Left forelimb (tissue), 1 donor: Measurements from ENCODE around the gene GRK5.

ENCODE experiments used
- DNase-seq: peaks from one replicate; pipeline ENCODE4 v3.0.0-alpha.2; 2018; ENCODE audit warnings: low spot score

GRK5 gene

DNA sequence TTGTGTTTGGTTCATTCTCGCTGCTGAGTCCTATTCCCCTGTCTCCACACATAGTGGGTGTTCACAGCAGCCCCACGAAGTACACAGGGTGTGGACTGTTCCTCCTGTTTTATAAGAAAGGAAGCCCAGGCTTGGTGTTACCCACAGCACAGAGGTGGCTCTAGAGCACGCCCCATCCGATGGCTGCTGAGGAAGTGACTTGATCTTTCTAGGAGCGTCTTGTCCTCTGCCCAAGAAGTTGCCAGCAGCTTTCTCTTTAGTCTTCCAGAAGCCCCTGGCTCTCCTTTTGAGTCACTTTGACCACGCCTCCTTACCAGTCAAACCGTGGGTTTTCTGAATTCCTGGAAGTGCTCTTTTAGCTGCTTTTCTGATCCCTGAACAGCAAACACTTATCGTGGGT, 94.0 kb downstream of the GRK5 start:
- DNase-seq = no peak

DNA sequence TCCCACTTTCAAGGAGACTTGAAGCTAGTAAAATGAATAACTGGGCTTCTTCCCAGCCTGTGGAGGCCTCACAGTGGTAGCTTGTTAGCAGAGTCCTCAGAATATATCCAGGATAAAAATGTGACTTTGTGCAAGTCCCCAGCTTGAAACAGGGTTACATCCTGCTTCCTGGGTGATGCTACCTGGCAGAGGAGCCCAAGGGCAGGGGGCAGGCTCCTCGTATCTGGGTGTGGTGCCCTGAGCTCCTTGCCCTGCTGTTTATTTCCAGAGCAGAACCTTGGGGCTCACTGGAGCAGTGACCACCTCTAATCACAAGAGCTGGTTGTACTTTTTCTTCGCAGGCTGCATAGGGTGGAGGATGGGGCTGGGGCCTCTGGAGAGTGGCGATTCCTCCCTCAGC, 94.8 kb downstream of the GRK5 start:
- DNase-seq = no peak

DNA sequence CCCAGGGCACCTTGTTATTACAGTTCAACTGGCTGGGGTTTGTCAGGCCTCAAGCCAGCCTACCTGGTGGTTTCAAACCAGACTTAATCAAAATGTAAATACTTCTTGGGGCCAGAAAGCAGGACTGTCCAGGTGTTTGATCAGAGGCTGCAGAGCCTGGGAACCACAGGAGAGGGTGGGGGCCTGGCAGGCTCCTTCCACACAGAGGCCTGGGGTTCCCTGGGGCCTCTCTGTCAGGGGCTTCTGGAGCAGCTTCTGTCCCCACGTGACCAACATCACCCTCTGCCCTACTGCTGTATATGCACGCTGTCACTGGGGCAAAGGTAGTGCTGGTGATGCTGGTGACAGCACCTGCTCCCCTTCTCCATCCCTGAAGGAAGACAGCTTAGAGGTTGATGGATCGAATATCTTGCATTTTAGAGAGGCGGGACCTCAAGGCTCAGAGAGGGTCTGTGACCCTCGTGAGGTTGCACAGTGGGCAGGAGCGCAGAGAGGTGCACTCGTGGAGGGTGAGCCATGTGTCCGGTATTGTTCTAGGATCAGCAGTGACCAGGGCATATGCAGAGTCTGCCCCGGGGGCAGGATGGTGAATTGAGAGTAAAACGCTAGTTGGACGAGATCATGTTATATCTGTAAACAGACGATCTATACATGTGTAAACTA, 95.4 kb downstream of the GRK5 start:
- DNase-seq = no peak

DNA sequence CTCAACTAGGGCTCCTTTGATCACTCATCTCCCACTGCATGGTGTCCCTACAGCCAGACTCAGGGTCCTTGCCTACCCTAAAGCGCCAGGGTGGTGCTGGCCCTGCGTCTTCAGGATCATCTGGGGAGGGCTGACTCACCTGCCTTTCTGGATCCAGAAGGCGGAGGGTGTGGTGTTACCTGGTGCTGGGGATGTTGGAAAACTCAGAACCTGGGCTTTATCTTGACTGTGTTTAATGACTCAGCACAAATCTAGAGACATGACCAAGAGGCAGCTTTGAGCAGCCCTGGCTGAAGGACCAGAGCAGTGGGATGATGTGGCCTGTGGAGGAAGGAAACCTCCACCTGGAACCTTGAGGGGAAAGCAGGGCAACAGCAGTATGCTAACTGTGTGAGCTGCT, 96.5 kb downstream of the GRK5 start:
- DNase-seq = no peak

DNA sequence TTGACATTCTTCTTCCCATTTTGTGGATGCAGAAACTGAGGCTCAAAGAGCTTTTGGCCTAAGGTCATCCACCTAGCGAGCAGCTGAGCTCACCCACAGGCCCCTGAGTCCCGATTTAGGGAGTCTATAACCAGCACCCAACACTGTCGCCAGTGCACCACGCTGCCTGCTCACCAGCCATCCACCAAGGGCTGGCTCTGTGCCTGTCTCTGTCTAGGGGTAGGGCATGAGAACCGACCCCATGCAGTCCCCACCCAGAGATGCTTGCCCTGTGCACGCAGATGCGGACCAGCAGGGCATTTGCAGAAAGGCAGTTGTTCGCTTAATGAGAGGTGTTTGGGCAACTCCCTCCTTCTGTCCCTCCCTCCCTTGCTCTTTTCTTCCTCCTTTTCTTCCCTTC, 97.2 kb downstream of the GRK5 start:
- no peak for DNase-seq

DNA sequence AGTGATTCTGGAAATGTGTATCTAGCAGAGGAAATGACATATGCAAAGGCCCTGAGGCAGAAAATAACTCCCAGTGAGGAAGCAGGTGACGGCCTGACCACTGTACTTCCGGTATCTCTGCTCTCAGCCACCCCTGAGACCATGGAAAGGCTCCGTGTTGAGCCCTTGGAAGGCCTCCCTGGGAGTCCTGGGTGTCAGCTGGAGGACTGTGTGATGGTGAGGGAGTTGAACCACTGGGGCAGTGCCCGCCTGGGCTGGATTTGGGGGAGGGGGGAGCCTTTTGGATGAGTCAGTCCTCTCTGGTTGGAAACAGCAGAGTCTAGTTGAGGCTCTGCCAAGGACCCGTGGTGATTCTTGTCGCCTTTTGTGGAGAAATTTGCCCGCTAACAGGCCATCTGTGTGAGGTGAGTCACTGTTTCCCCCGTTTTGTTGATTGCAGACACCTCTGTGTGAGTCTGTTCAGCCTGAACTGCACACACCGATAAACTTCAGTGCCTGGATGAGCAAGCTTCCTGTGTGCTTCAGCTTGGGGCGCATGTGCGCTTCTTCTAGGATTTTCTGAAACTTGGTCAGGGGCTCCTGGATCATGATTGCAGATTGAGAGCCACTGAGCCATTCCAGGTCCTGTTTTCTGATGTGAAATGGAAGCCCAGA, 98.6 kb downstream of the GRK5 start:
- DNase-seq = no peak

DNA sequence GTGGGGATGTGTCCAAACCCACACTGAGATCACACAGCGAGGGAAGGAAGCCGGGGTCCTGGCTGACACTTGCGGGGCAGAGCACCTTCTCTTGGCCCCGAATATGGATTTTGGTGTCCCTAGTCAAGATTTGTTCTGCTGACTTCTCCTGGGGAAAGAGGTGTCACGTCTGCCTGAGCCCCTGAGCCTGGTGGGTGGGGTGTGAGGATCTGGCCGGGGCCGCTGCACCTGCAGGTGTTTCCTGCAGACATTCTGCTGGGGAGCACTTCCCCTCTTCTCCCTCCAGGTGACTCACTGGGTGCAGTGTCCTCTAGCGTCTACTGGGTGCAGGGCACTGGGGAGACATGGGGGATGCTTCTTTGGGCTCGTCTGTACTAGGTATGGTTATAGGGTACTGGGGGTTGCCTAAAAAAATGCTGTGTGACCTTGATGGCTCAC, 99.2 kb downstream of the GRK5 start:
- DNase-seq = no peak

DNA sequence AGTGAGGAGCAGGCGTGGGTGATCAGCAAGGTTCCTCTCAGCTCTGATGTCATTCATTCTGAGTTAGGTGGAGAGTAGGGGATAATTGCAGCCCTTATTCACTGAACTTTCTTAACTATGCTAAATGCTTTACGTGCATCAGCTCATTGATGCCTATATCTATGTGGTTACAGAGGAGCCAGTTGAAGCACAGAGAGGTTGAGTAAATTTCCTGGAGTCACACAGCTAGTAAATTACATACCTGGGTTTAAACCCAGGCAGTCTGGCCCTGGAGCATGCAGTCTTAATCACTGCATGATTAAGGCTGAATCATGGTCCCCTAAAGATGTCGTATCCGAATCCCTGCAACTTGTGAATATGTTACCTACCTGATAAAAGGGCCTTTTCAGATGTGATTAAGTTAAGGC, 99.6 kb downstream of the GRK5 start:
- no peak for DNase-seq

DNA sequence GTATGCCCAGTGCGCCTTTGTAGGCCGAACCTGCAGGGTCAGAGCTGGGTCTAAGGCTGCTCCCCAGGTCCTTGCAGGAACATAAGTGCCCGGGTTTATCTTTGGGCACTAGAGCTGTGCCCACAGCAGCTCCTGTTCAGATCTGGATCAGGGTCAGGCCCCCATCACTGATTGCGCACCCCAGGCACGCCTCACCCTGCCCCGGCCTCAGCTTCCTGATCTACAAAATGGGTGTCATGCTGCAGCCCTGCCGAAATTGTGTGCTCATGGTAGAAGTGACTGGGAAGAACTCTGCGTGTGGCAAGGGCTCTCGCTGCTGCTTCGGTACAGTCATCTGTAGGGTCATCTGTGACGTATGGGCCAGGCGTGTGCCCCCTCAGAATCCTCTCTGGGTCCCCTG, 100.7 kb downstream of the GRK5 start:
- no peak for DNase-seq

DNA sequence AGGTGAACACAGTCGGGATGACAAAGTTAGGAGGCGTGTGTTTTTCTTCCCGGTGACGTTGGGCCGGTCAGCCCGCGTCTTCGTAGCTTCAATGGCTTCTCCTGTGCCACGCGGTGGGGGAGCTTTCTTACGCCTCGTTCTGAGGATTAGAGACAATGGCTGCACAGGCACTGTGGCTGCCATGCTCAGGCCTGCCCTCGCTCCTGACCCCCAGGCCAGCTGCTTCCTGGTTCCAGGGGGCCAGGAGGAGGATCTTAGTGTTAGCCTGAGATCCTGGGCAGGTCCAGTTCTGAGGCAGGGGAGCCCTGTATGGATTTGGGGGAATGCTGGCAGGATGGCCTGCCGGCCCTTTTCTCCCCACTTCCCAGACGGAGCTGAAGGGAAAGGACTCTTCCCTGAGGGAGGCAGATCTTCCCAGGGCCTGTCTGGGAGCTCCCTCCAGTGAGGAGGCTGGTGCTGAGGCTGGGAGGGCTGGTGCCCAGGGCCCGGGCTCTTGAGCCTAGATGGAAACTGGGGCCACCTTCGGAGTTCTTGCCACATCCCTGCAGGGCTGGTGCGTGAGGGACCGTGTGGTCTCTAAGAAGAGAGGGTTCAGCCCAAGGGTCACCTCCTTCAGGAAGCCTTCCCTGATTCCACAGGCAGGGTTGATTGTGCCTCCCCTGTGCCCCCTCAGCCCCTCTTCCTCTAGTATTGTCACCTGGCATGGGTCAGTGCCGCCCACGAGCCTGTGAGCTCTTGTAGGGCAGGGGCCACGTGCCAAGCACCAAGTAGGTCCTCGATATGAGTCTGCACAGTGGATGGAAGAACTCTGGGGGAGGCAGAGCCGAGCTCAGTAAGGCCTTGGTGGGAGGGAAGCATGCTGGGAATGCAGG, 101.4 kb downstream of the GRK5 start:
- no peak for DNase-seq

DNA sequence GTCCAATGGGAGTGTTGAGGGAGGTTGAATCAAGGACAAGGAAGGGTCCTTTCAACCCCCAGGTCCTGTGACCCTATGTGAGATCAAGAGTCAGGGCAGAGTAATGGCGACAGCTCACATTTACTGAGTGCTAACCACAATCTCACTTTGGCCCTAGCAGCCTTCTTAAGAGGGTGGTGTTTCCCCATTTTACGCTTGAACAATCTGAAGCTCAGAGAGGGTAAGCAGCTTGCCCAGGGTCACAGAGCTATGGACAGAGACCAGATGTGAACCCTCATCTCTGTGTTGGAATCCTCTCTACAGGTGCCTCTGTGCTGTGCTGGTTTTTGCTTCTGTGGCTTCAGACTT, 102.0 kb downstream of the GRK5 start:
- no peak for DNase-seq

DNA sequence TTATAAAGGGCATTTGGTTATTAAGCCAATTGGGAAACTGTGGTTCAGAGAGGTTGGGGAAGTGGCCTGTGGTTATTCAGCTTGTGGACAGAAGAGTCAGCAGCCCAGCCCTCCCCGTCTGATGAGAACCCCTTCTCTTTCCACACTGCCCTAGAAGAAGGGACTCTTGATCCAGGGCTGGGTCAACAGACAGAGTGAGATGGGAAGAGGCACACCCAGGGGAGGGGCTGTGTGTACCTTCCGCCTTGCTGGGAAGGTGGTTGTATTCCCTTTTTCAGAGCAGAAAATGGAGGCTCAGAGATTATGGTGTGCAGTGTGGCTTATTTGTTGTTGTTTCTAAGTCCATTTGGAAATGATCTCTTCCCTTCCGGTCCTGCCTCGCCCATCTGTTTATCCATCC, 103.4 kb downstream of the GRK5 start:
- no peak for DNase-seq

DNA sequence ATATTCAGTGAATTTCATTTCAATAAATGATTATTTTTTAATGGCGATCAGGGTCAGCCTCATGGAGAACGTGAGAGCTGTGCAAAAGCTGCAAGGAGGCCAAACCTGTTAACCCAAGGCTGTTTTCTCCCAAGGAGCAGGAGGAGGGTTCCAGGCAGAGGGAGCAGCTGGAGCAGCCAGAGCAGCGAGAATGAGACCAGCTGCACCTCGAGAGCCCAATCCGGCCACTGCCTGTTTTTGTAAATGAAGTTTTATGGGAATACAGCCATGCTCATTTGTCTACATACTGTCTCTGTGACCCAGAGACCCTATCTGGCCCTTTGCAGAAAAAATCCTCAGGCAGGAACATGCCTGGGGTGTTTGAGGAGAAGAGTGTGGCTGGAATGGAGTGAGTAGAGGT, 104.9 kb downstream of the GRK5 start:
- no peak for DNase-seq

DNA sequence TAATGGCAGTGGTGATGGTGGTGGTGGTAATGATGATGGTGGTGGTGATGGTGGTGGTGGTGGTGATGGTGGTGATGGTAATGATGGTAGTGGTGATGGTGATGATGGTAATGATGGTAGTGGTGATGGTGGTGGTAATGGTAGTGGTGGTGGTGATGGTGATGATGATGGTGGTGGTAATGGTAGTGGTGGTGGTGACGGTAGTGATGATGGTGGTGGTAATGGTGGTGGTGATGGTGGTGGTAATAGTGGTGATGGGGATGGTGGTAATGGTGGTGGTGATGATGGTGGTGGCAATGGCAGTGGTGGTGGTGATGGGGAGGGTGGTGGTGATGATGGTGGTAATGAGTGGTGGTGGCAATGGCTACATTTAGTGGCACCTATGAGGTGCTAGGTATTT, 105.7 kb downstream of the GRK5 start:
- no peak for DNase-seq

DNA sequence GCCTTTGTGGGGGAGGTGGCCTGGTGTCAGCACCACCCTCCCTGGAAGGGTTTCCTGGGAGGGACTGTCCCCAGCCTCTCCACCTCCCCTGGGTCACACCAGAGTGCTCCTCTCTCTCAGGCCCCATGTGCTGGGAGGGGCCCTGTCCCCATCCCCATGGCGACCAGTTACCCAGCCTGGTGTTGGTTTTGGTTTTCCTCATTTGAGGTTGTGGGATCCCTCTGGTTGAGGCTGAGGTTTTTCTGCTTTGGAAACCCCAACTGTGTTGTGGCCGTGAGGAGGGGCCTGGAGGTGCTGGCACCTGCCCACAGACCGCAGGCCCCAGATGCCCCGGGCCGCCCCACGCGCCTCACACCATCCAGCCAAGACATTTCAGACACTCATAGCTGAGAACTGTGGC, 106.3 kb downstream of the GRK5 start:
- DNase-seq = no peak

DNA sequence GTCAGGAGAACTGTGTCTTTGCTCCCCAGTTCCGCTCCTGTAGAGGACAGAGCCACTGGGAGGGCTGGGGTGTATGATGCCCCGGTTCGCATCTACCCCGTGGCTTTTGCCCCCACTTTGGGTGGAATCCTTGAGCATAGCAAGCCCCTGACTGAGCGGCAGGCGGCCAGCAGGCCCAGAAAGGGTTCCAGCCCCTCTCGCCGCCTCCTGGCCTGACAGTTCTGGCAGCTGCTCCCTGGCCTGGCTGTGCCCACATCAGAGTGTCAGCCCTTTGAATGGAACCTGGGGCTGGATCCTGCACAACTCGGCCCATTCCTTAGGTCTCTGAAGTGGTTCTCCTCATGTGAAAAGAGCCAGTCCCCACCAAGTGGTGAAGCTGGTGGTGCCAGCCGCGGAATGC, 106.7 kb downstream of the GRK5 start:
- DNase-seq = no peak

DNA sequence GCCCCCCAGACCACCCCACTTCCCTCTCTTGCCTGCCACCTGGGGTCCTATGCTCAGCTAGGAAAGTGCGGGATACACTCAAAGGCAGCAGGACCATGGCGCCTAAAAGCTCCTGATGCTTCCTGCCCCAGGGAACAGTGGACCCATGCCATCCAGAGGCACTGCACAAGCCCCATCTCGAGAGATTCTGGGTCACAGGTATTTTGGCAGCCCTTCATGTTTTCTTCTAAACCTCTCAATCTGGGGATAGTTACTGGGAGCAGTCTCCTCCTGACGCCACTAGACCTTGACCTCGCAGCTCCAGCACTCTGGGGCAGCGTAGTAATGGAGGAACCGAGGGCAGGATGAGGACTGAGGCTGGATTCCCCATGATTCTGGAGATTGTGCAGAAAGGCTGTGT, 107.1 kb downstream of the GRK5 start:
- no peak for DNase-seq

DNA sequence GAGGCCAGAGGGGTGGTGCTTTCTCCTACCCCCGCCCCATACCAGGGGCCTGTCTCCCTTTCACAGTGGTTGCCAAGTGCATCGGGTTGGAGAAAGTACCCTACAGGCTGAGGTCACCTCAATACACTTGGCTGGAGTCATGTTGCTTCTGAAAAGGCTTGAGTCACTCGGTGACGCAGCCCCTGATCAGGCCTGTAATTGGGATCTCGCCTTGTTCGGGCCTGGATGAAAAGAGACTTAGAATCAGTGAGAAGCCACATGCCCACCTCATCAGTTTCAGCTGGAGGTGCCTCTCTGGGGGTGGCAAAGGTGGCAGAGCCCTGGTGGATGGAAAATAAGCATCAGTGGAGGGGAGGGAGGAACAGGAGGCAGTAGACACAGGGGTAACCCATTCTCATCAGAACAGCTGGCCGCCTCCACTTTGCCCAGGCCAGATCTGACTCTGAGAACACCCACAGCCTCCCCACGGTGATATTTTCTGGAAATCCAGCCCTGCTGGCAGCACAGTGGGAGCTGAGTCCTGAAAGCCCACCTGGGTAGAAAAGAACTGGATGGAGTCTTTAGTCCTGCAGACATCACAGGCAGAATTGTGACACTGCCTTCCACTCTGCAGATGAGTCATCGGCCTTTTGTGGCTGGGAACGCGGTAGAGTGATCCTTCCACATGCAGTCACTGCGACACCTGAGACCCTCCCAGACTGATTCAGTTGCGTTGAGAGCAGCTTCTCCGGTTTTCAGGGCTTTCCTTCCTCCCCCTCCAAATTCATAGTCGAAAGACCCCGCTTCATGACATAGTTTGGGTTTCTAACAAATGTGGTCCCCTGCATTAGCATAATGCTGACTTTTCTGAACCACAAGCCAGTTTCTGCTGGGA, 108.0 kb downstream of the GRK5 start:
- no peak for DNase-seq

DNA sequence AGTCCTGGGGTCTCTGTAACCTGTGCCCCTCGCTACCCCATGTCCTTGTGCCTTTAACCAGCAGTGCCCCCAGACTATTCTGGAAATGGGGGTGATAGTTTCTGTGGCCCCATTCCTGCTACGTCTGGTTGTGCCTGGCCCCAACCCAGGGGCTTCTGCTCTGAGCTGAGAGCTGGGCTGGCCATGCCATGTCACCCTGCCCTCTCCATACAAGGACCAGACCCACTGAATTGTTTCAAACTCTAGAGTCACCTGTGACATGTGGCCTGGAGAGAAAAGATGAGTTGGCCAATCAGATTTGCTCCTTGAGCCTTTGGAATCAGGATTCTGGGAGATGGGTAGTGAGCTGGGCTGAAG, 108.6 kb downstream of the GRK5 start:
- DNase-seq = no peak

DNA sequence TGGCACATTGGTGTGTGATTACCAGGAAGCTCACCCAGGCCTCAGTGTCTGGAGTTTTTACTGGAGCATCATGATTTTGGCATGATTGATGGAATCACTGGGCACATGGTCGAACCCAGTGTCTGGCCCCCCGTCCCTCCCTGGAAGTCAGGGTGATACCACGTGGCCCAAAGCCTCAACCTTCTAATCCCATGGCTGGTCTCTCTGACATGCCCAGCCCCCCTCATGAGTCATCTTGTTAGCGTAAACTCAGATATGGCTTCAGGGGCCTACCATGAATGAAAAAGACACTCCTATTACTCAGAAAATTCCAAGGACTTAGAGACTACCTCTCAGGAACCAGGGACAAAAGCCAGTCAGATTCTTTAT, 109.3 kb downstream of the GRK5 start:
- DNase-seq = no peak

DNA sequence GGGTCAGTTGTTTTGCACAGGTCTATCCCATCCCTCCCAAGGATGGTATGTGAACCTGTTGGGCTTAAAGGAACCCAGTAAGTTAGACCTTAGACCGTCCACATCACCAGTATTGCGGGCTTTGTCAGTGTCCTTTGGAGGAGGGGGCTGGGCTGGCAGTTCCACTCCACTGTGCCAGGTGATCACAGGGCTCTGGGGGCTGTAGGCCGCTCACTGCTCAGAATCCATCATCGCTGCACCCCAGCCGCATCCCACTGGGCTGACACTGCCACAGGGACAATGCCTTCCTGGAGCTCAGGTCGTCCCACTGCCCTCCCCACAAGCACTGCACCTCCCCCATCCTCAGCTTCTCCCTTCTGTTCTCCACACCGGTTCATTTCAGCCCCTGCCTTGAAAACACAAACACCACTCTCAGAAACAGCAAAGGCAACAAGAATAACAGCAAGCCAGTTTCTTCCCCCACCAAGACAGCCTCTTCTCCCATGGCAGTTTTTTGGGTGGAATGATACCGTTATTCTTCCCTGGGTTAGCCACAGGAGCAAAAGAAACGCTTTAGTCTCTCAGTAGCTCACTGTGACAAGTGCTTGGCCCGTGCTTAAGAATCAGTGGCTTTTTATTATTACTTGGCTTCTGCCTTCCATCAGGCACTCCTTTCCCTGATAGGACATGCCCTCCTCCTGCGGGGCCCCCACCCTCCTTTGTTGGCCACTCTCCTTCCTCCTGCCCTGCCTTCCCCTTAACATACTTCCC, 111.2 kb downstream of the GRK5 start:
- no peak for DNase-seq
